Duodenal mucosa (tissue), 2 donors: ENCODE measurements around the gene ADARB2.

Experiments used
- H3K27ac ChIP-seq: one replicate; pipeline ENCODE4 v1.7.0; 2013; ENCODE audit warnings: low read depth, low read length
- H3K27me3 ChIP-seq, 2 donors: one replicate each; pipeline ENCODE4 v1.7.0; 2013; ENCODE audit warnings: low read length in 2 of 2, control low read depth in 1 of 2; ENCODE audit not compliant: insufficient read depth in 2 of 2, control insufficient read depth in 1 of 2
- H3K36me3 ChIP-seq, 2 donors: one replicate each; pipeline ENCODE4 v1.7.0; 2013; ENCODE audit warnings: low read length in 2 of 2, control low read depth in 1 of 2; ENCODE audit not compliant: insufficient read depth in 2 of 2, control insufficient read depth in 1 of 2
- H3K4me1 ChIP-seq, 2 donors: one replicate each; pipeline ENCODE4 v1.7.0; 2013; ENCODE audit warnings: low read length in 2 of 2, control low read depth in 1 of 2; ENCODE audit not compliant: insufficient read depth in 2 of 2, control insufficient read depth in 1 of 2
- H3K4me3 ChIP-seq, 2 donors: one replicate each; pipeline ENCODE4 v1.7.0; 2013; ENCODE audit warnings: low read length in 2 of 2, low read depth in 1 of 2
- H3K9ac ChIP-seq, 2 donors: one replicate each; pipeline ENCODE4 v1.7.0; 2013; ENCODE audit warnings: low read length in 2 of 2, low read depth in 1 of 2
- H3K9me3 ChIP-seq, 2 donors: one replicate each; pipeline ENCODE4 v1.7.0; 2013; ENCODE audit warnings: low read length in 2 of 2, control low read depth in 1 of 2; ENCODE audit not compliant: control insufficient read depth in 1 of 2

ADARB2 gene

DNA sequence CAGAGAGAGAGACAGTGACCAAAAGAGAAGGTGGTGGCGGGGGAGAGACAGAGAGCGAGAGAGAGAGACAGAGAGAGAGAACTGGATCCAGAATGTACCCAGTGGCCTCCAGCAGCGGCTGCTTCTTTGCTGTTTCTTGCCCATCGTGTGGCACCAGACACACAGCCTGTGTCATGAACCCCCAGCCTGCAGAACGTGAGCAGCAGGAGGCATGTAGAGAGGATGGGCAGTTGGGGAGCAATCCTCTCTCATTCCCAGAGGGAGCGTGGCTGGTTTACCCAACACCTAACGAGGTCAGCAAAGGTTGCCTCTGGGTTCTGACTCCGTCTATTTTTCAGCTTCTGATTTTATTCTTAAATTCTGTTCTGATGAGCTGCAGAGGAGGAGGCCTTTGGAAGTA, 168.1 kb downstream of the ADARB2 start:
- H3K36me3 ChIP-seq = no peaks in the 10 kb centered on the region
- H3K9ac ChIP-seq = no peak overlapping the region
- H3K27me3 ChIP-seq = no peaks in the 10 kb centered on the region
- no peaks in the 10 kb centered on the region for H3K4me1 ChIP-seq
- no peak overlapping the region for H3K4me3 ChIP-seq
- no peaks in the 10 kb centered on the region for H3K9me3 ChIP-seq
- no peak overlapping the region for H3K27ac ChIP-seq

DNA sequence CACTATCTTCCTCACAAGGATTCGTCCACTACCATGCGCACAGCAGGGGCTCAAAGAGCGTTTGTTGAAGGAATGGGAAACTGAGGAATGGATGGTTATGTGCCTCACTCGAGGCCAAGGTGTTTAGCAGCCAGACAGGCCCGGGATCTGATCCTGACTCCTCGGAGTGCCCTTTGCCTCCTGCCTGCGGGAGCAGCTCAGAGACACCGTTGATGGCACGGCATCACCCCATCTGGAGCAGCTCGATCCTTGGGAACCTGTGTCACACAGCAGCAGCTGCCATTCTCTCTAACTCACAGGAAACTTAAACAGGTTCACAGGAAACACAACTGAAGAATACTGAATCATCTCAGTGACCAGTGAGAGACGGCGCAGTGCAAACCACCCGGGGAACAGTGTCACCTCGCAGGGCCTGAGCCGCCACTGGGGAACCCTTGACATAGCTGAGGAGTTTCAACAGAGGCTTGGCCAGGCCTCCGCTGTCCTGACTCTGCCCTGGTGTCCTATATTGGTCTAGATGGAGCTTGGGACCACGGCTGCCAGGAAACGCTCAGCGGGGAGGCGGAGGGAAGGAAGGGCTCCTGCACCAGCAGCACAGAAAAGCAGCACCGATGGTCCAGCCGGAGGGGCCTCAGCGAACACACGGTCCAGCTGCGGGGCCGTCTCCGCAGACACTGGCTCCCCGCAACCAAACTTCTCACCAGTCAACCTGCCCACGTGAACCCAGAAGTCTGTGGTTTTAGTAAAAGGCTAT, 169.4 kb downstream of the ADARB2 start:
- Histone ChIP-seq H3K27ac (no peak overlapping the region), H3K9me3 (no peaks in the 10 kb centered on the region), H3K9ac (no peak overlapping the region), H3K27me3 (peaks cover 0 to 3% of the 10 kb centered on the region in 2 donors), H3K4me1 (no peaks in the 10 kb centered on the region), H3K36me3 (no peaks in the 10 kb centered on the region), H3K4me3 (no peak overlapping the region)

DNA sequence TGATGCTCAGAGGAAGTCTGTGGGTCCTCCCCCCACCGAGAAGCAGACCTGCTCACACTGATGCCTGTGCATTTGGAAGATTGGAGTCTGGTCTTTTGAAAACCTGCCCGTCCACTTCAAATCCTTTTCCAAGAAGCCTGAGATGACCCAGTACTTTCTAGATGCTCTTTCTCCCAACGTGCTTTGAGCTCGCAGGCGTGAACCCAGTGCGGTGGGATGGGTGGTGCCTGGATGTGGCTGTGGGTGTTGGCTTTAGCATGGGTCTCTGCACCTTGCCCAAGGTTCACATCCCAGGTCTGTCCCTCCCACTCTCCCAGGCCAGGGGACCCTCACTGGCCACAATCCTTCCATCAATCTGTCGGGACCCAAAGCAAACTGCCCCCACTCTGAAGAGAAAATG, 170.2 kb downstream of the ADARB2 start:
- H3K27ac ChIP-seq = no peak overlapping the region
- no peaks in the 10 kb centered on the region for H3K9me3 ChIP-seq
- H3K4me1 ChIP-seq = no peaks in the 10 kb centered on the region
- peaks cover 0 to 4% of the 10 kb centered on the region in 2 donors for H3K27me3 ChIP-seq
- H3K9ac ChIP-seq = no peak overlapping the region
- H3K4me3 ChIP-seq = no peak overlapping the region
- no peaks in the 10 kb centered on the region for H3K36me3 ChIP-seq

DNA sequence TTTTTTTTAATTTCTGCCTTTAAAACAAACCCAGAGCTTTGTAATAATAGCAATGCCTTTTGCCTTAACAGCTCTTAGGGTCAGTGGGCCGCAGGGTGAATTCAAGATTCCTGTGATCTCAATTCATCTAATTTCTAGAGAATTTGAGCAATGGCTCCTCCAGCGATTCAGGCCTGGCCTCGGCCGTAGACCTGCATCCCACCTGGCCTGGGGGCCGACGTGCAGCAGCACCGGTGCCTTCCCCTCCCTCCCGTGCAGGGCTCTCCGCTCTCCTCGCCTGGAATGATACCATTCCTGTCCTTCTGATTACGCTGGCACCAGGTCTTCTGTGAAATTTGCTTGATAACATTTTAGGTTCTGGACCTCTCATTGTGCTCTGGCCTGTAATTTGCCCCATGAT, 172.5 kb downstream of the ADARB2 start:
- Histone ChIP-seq H3K9ac (no peak overlapping the region), H3K9me3 (no peaks in the 10 kb centered on the region), H3K4me1 (no peaks in the 10 kb centered on the region), H3K27ac (no peak overlapping the region), H3K36me3 (no peaks in the 10 kb centered on the region), H3K4me3 (no peak overlapping the region), H3K27me3 (peaks cover 0 to 4% of the 10 kb centered on the region in 2 donors)

DNA sequence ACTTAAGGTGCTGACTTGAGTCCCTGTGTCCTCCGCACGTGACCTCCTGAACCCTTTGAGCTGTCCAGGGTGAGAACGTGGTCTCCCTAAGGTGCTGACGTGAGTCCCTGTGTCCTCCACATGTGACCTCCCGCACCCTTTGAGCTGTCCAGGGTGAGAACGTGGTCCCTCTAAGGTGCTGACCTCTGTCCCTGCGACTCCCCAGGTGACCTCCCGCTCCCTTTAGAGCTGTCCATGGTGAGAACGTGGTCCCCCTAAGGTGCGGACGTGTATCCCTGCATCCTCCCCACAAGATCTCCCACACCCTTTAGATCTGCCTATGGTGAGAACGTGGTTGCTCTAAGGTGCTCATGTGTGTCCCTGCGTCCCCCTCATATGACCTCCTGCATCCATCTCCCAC, 174.3 kb downstream of the ADARB2 start:
- Histone ChIP-seq H3K27ac (no peak overlapping the region), H3K4me3 (no peak overlapping the region), H3K4me1 (no peaks in the 10 kb centered on the region), H3K9ac (no peak overlapping the region), H3K27me3 (peaks cover 0 to 12% of the 10 kb centered on the region in 2 donors), H3K9me3 (no peaks in the 10 kb centered on the region), H3K36me3 (no peaks in the 10 kb centered on the region)

DNA sequence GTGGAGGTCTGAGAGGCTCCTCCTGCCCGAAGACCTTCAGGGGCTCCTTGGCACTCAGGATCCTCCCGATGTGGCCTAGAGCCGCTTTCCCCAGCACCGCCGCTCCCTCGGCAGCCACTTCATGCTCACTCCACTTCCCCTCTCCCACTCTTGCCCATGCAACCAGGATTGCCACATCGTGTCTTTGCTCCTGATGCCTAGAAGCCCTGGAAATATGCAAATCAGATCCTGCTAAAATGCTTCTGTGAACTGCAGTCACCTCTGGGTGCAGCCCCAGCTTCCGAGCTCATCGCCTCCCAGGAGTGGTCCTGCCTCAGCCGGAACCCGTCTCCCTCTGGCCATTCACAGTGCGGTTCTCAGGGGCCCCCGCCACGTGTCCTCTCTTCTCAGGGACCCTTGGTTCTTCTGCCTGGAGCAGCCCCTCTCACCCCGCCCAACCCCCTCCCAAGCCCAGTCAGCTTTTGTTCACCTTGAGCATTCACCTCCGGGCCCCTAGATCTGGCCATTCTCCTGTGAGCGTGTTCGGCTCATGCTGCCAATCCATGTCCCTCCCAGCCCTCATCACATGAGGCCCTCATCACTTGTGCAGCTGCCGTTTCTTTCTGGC, 175.5 kb downstream of the ADARB2 start:
- Histone ChIP-seq H3K36me3 (no peaks in the 10 kb centered on the region), H3K9ac (no peak overlapping the region), H3K27ac (no peak overlapping the region), H3K27me3 (peaks cover 0 to 12% of the 10 kb centered on the region in 2 donors), H3K4me3 (no peak overlapping the region), H3K4me1 (no peaks in the 10 kb centered on the region), H3K9me3 (no peaks in the 10 kb centered on the region)

DNA sequence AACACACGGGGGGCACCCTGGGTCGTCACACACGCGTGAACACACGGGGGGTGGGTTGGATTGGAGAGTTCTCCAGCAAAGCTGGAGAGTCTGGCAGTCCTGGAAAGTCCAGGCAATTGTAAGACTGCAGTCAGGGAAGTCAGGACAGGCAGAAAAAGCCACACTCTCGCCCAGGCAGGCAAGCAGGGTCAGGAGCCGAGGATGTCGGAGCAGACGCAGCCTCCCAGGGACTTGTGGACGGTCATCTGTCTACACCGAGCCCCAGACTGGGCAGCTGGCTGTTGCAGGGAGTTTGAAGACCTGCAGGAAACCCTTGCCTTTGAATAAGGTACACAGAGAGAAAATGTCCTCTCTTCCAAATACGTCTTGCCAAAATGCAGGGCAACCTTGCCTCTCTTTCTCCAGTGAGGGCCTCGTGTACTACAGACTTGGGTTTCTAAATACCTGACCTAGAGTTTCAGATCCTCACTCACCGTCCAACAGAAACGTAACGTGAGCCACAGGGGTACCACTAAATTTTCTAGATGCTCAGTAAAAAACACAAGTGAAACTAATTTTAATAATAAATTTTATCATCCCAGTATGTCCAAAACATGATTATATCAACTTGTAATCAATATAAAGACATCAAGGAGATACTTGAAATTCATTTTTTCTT, 176.7 kb downstream of the ADARB2 start:
- no peaks in the 10 kb centered on the region for H3K9me3 ChIP-seq
- no peak overlapping the region for H3K27ac ChIP-seq
- no peak overlapping the region for H3K9ac ChIP-seq
- no peaks in the 10 kb centered on the region for H3K4me1 ChIP-seq
- H3K4me3 ChIP-seq = no peak overlapping the region
- no peaks in the 10 kb centered on the region for H3K36me3 ChIP-seq
- peaks cover 0 to 12% of the 10 kb centered on the region in 2 donors for H3K27me3 ChIP-seq

DNA sequence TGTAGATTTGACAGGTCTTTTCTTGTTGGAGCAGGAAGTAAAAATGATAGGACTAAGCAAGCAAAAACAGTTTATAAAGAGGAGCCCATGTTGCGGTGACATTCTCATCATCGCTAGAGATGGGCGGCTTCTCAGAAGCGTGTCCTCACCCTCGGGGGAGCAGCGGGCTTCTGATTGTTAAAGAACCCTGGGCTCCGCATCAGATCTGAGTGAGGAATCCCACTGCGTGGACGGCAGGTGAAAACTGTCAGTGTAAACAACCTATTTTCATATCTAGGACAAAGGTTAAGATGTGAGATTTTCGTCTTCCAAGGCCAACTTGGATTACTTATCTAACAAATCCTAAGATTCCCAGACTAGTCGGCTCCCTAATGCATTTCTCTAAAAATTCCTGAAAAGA, 177.6 kb downstream of the ADARB2 start:
- Histone ChIP-seq H3K27me3 (peaks cover 0 to 12% of the 10 kb centered on the region in 2 donors), H3K9ac (no peak overlapping the region), H3K27ac (no peak overlapping the region), H3K4me3 (no peak overlapping the region), H3K4me1 (no peaks in the 10 kb centered on the region), H3K9me3 (no peaks in the 10 kb centered on the region), H3K36me3 (no peaks in the 10 kb centered on the region)

DNA sequence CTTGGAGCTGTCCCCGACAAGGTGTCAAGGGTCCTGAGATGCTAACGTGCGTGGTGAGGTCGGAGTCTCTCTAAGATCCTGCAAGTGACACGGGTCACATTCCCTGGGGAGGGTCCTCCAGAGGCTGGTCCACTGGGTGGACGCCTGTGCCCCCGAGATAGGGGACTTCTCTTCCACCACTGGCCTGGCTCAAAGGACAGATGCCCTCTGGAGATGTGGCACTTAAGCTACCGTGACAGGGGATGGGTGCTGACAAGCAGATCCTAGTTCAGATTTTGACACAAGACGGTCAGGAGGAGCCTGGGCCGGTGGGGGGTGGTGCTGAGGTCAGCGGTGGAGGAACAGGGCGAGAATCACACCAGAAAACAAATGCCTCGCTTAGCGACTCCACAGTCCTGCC, 178.0 kb downstream of the ADARB2 start:
- Histone ChIP-seq H3K4me1 (no peaks in the 10 kb centered on the region), H3K36me3 (no peaks in the 10 kb centered on the region), H3K27me3 (peaks cover 0 to 12% of the 10 kb centered on the region in 2 donors), H3K9ac (no peak overlapping the region), H3K27ac (no peak overlapping the region), H3K4me3 (no peak overlapping the region), H3K9me3 (no peaks in the 10 kb centered on the region)

DNA sequence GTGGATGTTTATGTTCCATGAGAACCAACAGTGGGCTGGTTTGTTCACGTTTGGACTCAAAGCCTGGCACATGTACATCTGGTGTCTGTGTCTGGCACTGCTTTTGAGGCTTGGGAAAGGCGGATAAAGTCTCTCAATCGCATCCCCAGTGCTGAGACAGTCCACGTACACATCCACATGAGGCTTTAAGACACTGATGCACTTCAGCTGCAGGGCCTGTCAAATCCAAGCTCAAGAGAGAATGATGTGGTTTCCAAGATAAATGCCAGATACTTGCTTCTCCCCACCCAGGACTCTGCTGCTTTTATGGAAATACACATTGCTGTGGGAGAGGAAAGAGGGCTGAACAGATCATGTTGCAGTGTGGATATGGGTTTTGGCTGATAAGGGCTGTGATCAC, 178.4 kb downstream of the ADARB2 start:
- peaks cover 0 to 12% of the 10 kb centered on the region in 2 donors for H3K27me3 ChIP-seq
- H3K36me3 ChIP-seq = no peaks in the 10 kb centered on the region
- no peak overlapping the region for H3K27ac ChIP-seq
- no peak overlapping the region for H3K4me3 ChIP-seq
- no peaks in the 10 kb centered on the region for H3K4me1 ChIP-seq
- H3K9ac ChIP-seq = no peak overlapping the region
- no peaks in the 10 kb centered on the region for H3K9me3 ChIP-seq
